Measurements from ENCODE around the gene TXNRD1. TPM values are rescaled to one million over a fixed set of nuclear protein-coding genes. Genes with fewer than 3 reads are reported as not detected.

Gene TXNRD1
- total RNA-seq, 1 experiment from 2014 or later: 259 TPM

DNA sequence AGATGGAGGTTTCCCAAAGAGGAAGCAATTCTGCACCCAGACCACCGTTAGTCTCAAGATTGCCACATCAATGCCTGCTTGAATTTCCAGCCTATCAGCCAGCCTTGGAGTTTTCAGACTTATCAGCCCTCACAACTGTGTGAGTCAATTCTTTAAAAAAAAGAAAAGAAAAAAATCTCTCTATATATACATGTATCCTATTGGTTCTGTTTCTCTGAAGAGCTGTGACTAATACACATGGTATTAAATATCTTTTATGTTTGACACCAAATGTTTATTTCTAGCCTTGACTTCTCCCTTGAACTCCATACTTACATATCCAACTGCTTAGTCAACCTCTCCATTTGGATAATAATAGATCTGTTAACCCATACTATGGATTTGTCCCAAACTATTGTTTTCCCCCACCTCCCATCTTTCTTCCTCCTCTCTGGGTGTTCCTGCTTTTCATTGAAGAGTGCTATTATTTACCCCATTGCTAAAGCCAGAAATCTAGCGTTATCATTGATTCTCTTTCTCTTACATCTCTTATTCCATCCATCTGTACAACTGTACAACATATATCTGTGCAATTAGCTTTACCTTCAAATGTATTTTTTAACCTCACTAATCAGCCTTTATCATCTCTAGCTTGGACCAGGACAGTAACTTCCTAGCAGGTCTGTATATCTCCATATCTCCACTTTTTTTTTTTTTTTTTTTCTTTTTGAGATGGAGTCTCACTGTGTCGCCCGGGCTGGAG, 65.3 kb downstream of the TXNRD1 start:
- DNase-seq (ENCODE audit: low spot score): no peak

- DNase-seq (ENCODE audit: low spot score): no peak
Measured at GRCh38 chr12:104281636-104282035, 66.1 kb downstream of the TXNRD1 start.

GRCh38 chr12:104282109-104282508, 66.5 kb downstream of the TXNRD1 start:
- DNase-seq (ENCODE audit: low spot score): no peak

DNA sequence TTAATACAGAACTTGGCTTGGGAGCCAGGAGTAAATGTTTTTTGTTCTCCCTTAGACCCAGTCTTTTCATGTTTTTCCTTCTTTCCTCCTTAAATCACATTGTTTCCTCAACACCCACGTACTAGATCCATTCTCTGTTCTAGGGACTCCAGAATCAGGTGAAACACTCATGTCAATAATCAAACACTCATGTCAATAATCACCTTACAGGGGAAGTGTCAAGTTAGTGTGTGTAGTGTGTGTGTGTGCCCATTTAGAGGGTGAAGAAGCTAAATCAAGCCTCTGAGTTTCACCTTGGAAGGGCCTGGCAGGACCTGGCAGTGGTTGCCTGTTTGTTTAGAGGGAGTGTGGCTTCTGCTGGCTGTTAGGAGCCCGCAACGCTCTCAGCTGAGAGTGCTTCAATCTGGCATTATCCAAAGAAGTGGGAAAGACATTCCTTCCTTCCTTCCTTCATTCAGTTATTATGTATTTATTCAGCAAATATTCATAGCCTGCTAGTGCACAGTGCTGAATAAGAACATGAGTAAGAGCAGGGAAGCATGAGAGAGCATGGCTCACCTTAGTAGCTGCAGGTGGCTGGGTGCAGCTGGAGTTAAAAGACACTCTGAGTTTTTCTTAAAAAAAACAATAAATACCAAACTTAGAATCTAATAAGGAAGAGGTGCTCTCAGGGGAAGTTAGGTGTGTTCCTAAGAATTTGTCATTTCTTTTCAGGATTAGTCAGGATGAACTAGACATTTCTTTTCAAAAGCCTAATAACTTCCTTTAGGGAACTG, 70.3 kb downstream of the TXNRD1 start:
- DNase-seq (ENCODE audit: low spot score): peak; percentile 63

DNA sequence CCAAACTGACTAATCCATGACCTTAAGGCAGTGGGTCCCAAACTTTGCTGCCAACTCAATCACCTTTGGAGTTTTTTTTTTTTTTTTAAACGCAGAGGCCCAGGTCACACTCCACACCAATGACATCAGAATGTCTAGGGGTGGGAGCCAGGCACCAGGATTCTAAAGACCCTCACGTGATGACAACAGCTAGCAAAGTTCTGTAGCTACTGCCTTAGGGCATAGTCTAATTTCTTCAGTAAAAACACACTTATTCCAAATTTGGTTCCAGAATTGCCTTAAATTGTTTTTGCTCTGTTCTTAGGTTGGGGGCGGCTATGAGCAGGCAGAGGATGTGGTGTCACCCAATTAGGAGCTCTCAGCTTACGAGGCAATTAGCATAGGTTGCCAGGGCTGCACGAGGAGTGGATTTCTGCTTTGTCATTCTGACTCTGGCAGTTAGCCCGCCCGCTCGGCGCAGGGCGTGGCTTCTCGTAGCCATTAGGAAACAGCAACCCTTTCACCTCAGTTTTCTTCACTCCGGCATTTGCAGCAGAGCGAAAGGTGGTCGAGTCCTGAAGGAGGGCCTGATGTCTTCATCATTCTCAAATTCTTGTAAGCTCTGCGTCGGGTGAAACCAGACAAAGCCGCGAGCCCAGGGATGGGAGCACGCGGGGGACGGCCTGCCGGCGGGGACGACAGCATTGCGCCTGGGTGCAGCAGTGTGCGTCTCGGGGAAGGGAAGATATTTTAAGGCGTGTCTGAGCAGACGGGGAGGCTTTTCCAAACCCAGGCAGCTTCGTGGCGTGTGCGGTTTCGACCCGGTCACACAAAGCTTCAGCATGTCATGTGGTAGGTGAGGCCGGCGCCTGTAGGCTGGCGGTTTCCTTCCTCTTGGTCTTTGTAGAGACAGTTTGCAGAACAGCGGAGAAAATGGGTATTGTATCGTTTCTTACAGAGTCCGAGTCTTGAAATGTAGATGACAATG, 71.2 kb downstream of the TXNRD1 start:
- peak; percentile 99 for DNase-seq (ENCODE audit: low spot score)

DNA sequence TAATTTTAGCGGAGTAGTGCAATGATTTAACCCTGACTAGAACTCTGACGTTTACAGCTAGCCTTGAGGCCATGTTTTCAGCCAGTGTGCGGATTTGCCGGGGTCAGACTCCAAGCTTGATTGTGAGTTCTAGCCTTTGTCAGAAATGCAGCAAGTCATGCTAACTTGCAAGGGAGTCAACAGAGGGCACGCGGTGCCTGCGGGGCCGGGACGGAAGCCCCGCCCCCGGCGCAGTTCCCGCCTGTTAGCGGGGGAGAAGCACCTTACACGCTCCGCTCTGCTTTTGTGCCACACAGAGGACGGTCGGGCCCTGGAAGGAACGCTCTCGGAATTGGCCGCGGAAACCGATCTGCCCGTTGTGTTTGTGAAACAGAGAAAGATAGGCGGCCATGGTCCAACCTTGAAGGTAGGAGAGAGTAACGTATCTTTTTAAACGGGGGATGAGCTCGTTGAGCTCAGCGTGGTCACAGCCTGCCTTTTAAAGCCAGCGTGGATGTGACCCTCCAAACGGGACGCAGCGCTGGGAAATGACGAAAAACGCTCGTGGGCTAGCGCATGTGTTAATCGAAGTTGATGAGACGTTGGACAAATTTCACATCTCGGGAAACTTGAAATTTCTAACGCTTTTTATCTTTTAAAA, 73.2 kb downstream of the TXNRD1 start:
- DNase-seq (ENCODE audit: low spot score): peak; percentile 89

GRCh38 chr12:104290320-104290719, 74.7 kb downstream of the TXNRD1 start:
- DNase-seq (ENCODE audit: low spot score): no peak

- no peak for DNase-seq (ENCODE audit: low spot score)
Measured at GRCh38 chr12:104290855-104291254, 75.3 kb downstream of the TXNRD1 start.

GRCh38 chr12:104291867-104292524, 76.4 kb downstream of the TXNRD1 start:
- DNase-seq (ENCODE audit: low spot score): no peak

GRCh38 chr12:104292872-104293794, 77.6 kb downstream of the TXNRD1 start:
- DNase-seq (ENCODE audit: low spot score): no peak

DNA sequence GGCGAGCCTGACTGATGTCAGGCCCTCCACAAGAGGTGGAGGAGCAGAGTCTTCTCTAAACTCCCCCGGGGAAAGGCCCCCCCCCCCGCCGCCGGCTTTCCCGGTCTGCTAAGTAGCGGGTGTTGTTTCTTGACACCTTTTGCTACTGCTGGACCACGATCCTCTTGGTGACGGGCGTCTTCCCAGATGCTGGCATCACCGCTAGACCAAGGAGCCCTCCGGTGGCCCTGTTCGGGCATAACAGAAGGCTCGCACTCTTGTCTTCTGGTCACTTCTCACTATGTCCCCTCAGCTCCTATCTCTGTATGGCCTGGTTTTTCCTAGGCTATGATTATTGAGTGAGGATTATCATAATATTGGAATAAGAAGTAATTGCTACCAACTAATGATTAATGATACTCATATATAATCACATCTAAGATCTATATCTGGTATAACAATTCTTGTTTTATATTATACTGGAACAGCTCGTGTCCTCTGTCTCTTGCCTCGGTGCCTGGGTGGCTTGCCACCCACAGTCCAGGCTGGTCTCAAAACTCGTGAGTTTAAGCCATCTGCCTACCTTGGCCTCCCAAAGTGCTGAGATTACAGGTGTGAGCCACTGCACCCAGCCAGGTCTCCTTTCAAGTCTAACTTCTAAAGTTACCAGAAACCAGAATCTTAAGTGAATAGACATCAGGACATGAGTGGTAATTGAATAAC, 78.7 kb downstream of the TXNRD1 start:
- DNase-seq (ENCODE audit: low spot score): peak; percentile 73

DNA sequence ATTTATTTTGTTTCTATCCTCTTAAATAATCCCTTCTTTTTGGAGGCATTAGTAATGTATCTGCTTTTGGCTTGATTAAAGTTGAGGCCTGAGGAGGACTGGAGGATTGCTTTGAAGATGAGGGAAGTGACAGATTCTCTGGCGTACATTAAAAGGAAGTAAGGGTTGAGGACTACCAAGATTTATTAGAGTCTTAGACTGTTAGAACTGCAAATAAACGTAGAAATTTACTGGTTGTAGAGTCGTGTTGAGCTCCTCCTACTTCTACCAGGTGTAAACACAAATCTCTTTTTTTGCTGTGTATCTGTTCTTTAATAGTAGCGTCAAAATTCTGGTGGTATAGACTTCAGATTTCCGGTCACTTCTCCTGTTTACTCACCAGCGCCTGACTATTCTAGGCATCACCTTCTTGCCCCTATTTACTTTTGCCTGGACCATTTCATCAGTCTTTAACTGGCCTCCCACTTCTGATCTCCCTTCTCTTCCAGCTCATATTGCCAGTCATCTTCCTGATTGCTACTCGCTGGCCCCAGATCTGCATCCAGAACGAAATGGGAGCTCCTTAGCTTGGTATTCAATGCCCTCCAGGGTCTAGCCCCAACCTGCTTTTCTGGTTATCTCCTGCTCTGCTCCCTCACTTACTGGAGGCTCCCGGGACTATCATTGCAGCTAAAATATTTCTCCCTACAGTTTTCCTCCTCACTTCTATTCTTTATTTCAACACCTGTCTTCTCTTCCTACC, 79.5 kb downstream of the TXNRD1 start:
- DNase-seq (ENCODE audit: low spot score): no peak

- DNase-seq (ENCODE audit: low spot score): no peak
Measured at GRCh38 chr12:104295954-104296353, 80.4 kb downstream of the TXNRD1 start.

DNA sequence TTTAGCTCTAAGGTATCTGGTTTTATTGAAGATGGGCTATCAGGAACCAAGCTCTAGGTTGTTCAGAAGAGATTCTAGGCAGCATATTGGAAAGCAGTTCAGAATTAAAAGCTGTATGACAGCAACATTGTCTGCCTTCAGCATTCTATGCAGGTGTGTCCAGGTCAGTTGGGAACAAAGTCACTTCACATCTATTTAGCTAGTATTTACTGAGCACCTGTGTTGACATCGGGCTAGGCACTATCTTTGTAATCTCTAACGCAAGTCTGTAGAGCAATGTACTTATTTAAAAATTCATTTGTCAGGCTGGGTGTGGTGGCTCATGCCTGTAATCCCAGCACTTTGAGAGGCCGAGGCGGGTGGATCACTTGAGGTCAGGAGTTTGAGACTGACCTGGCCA, 81.1 kb downstream of the TXNRD1 start:
- DNase-seq (ENCODE audit: low spot score): no peak

DNA sequence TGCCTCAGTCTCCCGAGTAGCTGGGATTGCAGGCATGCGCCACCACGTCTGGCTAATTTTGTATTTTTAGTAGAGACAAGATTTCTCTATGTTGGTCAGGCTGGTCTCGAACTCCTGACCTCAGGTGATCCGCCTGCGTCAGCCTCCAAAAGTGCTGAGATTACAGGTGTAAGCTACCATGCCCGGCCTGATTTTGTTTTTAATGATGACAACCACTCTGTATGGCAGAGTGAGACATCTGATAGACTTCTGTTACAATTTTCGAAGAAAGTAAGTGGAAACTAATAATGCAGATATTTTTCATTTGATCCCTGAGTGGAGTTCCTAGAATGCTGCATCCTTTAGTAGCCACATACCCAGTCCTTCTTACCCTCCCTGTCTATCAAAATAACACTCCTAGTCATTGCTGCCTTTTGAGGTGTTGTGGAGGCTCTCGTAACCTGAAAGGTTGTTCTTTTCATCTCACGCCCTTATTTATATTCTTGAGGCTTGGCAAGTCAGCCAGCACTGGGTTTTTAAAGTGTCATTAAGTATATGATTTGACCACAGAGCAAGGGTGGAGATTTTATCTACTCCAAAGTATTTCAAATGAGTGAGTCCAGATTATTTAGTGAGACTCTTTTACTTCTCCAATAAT, 82.0 kb downstream of the TXNRD1 start:
- DNase-seq (ENCODE audit: low spot score): peak; percentile 37

DNA sequence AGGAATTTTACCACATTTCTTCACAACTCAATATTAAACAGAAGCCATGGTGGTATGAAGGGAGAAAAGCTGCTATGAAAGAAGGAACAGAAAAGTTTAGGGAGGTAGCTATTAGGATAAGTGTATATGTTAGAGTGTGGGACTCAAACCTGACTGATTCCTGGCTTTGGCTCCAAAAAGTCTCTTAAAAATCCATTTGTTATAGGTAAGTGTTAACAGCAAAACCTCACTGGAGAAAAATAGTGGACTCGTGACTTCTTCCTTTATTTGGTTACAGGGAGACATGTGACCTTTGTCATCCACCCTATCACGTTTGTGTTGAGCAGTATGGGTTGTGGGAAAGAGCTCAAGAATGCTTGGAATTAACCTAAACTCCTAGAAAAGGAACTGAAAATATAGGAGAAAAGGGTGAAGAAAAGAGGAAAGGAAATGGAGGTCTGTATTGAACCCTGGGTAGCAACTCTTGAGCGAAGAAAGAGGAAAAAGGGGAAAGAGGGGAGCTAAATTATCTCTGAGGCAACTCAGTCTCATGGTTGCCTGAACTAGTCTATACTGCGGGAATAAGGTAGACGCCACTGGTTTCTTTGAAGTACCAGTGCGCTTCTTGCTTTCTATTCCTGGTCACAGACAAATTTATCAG, 84.4 kb downstream of the TXNRD1 start:
- no peak for DNase-seq (ENCODE audit: low spot score)

DNA sequence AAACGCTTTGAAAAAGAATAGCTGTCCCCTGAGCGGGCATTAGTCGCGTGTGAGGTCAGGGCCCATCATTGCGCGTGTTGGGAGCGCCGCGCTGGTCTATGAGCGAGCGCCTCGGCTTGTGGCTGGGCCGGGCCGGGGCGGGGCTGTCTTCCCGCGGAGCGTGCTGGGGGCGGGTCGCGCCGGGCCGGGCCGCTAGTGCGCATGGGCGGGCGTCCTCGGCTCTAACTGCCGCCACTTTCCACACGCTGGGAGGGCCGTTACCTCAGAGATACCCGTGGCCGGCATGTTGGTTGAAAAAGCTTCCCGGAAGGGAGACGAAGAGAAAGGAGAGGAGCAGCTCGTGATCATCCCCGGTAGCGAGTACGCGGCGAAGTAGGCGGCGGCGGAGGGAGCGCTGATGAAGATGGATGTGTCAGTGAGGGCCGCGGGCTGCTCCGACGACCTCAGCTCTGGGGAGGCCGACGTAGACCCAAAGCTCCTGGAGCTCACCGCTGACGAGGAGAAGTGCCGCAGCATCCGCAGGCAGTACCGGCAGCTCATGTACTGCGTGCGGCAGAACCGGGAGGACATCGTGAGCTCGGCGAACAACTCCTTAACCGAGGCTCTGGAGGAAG, 88.1 kb downstream of the TXNRD1 start, which contains the start of gene EID3:
Gene EID3, plus strand, starts transcription at position 202 of the 614 bp plus-strand sequence. Its CDS starts 196 bp downstream, at position 398.
- no peak for DNase-seq (ENCODE audit: low spot score)

Data from HT-29 (cell line).